A673 (cell line): ENCODE measurements around the gene POU4F1.

ENCODE experiments used
- EZH2 ChIP-seq: fragments of 200-600 bp; sonication (generic); IDR thresholded peaks from 2 replicates; pipeline ENCODE4 v1.6.1; 2017; ENCODE audit warnings: borderline replicate concordance, low read depth, mild to moderate bottlenecking, mixed read lengths, antibody characterized with exemption, low read length; ENCODE audit not compliant: poor library complexity, severe bottlenecking
- TF ChIP-seq, protein P1 (sequence below): fragments of 300-800, 200-600 bp; sonication (generic); conservative IDR thresholded peaks from 2 replicates; pipeline ENCODE4 v1.5.1; 2017; ENCODE audit warnings: low read depth, mild to moderate bottlenecking, antibody characterized with exemption, low read length, moderate library complexity, mixed read lengths

DNA sequence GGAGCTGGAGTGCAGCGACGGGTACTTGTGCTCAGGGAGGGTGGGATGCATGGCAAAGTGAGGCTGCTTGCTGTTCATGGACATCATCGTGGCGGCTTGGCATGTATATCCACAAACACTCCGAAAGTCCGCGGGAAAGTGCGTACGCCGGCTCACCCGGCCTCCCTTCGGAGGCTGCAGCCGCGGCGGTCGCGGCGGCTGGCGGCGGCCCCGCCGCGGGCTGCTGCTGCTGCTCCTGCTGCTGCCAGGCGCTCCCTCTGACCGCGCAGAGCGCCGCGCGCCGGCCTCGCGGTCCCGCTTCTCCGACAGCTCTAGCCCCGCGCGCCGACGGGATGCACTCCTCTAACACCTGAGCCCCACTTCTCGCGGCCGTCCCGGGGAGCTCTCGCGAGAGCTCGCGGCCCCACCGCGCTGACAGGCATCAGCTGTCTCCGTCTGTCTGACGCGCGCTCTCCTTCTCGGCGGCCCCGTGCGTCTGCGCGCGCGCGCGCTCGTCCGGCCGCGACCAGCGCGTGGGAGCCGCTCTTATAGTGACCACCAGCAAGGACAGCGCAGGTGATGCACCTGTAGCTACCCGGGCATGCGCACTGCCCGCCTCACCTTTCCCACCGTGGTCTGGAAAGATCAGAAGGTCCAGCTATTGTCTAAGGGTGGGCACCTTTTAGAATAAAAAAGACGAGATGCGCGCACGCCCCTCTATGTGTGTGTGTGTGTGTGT, at the start of gene POU4F1:
- TF ChIP-seq, protein P1, sequence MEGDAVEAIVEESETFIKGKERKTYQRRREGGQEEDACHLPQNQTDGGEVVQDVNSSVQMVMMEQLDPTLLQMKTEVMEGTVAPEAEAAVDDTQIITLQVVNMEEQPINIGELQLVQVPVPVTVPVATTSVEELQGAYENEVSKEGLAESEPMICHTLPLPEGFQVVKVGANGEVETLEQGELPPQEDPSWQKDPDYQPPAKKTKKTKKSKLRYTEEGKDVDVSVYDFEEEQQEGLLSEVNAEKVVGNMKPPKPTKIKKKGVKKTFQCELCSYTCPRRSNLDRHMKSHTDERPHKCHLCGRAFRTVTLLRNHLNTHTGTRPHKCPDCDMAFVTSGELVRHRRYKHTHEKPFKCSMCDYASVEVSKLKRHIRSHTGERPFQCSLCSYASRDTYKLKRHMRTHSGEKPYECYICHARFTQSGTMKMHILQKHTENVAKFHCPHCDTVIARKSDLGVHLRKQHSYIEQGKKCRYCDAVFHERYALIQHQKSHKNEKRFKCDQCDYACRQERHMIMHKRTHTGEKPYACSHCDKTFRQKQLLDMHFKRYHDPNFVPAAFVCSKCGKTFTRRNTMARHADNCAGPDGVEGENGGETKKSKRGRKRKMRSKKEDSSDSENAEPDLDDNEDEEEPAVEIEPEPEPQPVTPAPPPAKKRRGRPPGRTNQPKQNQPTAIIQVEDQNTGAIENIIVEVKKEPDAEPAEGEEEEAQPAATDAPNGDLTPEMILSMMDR, result no peak
- TF ChIP-seq EZH2, result no peak
